Measurements from ENCODE around the gene NTM.
"Not testable (repeated sequence)": the region's sequence is repeated elsewhere in the genome, so short reads cannot be mapped to it uniquely, and the experiment has no call there.

The NTM gene

GRCh38 chr11:131664816-131665215 lies 294.4 kb downstream of the NTM start:
- DNase-seq (ENCODE audit: low read depth in 4 of 4, low spot score in 1 of 4), result no peak

GRCh38 chr11:131665344-131665968 lies 295.0 kb downstream of the NTM start:
- no peak for DNase-seq (ENCODE audit: low read depth in 4 of 4, low spot score in 1 of 4)

DNA sequence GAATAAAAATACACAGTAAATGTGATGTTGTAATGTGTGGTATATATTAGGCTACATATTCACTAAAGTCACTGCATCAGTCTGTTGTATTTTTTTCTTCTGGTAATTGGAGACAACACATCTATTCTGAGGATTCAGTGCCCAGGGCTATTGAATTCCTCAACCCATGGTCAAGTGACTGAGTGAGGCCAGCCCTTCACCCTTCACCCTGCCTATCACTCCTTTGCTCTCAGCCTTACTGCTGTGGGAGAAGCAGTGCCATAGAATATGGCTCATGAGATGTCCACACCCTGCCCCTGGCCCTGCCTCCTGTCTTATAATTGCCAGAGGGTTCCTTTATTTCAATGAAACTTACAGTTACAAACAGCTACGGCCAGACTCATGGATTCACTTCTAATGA lies 295.6 kb downstream of the NTM start:
- no peak for DNase-seq (ENCODE audit: low read depth in 4 of 4, low spot score in 1 of 4)

GRCh38 chr11:131666617-131667016 lies 296.2 kb downstream of the NTM start:
- DNase-seq (ENCODE audit: low read depth in 4 of 4, low spot score in 1 of 4), result no peak

- DNase-seq (ENCODE audit: low read depth in 4 of 4, low spot score in 1 of 4), result no peak
These were observed 297.2 kb downstream of the NTM start for GRCh38 chr11:131667566-131667965.

DNA sequence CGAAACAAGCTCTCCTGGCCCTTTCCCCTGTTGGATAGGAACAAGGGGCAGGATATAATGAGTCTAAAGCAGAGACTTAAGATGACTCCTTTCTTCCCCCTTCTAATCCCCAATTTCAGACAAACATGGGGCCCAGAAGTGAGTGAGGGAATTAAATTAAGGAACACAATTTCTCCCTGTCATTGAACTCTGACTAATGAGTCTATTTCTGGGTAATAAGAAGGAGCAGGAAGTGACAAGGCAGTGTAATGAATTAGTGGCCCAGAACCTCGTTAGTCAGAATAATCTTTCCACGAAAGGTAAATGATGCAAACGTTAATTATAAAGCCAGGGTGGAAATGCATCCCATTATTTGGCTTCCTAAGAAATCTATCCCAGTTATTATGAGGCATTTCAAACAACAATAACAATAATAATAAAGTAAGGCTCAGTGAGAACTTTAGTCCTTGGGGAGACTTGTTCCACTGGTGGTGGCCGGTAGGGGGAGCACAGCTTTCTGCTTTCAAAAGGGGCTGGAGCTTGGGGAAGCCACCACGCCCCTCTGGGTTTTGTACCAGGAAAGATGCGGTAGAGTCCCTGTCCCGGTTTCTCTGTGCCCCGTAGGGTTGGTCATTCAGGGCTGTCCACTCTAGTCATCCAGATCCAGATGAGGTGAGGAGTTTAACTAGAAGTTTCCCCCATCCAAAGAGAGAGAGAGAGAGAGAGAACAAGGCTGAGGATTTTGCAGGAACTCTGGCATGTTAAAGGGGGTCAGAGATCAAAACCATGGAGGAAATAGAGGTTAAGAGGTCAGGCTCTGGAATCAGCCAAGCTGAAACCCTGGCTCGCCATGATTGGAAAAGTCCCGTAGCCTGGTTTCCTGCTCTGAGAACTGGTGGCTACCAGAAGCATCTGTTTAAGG lies 298.3 kb downstream of the NTM start:
- peak in 2 of 4 experiments; percentile 28 to 30 for DNase-seq (ENCODE audit: low read depth in 4 of 4, low spot score in 1 of 4)

GRCh38 chr11:131669401-131669780 lies 299.0 kb downstream of the NTM start:
- no peak for DNase-seq (ENCODE audit: low read depth in 4 of 4, low spot score in 1 of 4)

DNA sequence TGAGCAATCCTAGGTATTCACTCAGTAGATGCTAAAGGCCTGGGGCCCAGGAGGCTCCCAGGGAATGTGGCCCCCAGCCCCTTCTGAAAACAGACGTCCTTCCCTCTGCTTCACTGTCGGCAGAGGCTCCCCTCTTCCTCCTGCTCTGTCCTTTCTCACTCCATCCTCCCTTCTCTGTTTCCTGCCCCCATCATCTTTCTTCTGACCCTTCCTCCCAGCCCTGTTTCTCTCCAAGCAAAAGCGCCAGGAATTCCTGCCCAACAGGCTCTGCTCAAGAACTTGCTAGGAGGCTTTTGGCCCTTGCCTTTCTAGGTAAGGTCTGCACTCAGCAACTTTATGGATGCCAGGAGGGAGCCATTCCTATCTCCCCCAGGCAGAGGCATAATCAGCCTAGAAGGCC lies 300.5 kb downstream of the NTM start:
- DNase-seq (ENCODE audit: low read depth in 4 of 4, low spot score in 1 of 4), result no peak

- DNase-seq (ENCODE audit: low read depth in 4 of 4, low spot score in 1 of 4), result no peak
These were observed 300.9 kb downstream of the NTM start for GRCh38 chr11:131671320-131671719.

- DNase-seq (ENCODE audit: low read depth in 4 of 4, low spot score in 1 of 4), result no peak
These were observed 301.3 kb downstream of the NTM start for GRCh38 chr11:131671734-131672133.

DNA sequence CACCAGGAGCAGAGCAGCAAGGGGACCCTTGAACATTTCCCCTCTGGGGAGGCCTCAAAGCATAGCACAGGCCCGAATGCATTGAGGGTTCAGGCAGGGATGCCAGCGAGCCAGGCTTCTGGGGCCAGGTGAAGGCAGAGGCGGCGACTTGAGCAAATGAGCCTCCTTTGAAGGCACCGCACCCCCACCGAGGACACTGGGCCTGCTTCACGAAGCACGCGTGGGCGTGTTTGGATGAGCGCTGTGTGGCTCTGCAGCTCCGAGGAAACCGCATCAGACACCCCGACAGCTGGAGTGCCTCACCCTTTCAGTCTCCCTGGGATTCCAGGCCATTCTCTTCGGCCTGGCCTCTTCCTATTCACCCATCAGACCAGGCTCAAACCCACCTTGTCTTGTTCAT lies 301.8 kb downstream of the NTM start:
- DNase-seq (ENCODE audit: low read depth in 4 of 4, low spot score in 1 of 4), result no peak

GRCh38 chr11:131674051-131674755 lies 303.8 kb downstream of the NTM start:
- DNase-seq (ENCODE audit: low read depth in 4 of 4, low spot score in 1 of 4), result peak in 1 of 4 experiments; percentile 32

DNA sequence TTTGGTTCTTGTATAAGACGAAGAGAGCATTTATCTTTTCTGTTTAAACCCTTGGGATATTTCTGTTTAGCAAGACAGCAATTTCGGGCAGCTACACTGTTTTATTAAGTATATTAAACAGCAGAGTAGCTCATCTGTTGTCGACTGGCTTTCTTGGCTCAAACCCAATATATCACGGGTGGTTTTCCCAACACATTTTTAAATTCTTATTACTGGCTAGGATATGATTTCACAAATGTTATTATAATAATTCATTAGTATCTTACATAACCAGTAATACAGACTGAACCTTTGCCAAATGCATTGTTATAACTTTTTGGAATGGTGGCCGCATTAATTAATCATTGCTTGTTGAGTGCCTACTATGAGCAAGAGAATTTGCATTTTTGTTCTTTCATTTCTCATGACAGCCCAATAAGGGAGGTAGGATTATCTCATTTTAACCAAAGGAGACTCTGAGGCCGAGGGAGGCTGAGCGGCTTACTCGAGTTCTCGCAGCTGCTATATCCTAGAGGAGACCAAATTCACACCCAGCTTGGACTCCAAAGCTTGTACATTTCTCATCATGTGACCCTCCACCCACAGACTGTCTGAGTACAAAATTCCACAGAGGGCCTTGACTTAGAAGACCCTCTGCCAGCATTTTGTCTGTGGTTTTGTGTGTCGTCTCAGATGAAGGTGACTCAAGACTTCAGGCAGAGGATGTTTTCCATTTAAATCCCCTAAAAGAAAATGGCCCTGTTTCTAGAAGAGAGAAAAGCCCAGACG lies 304.9 kb downstream of the NTM start:
- no peak for DNase-seq (ENCODE audit: low read depth in 4 of 4, low spot score in 1 of 4)

DNA sequence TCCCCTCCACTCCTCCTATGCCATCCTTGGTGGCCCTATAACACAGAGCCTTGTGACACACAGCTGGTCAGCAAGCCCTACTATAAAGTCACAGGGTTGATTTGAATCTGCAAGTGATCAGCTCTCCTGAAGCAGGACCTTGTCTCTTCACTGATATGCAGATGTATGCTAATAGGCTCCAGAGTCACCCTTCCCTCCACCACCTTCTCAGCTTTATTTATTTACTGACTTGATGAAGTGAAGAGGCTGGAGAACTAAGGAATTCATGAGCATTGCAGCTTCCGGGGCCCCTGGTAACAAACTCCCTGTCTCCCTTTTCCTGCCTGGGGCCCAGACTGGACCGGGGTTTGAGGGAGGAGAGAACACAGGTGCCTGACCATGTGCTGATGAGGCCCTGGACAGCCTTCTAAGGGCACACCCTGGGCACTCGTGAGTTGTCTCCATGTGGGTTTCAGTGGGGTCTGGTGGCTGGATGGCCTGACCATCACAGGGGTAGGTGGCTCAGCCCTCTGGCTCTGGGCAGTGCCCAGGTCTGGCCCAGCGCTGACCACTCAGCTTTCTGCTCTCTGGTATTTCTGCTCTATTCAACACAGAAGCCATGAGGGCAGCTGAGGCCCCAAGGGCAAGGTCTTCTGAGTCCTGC lies 307.5 kb downstream of the NTM start:
- no peak for DNase-seq (ENCODE audit: low read depth in 4 of 4, low spot score in 1 of 4)

- no peak for DNase-seq (ENCODE audit: low read depth in 4 of 4, low spot score in 1 of 4)
These were observed 308.4 kb downstream of the NTM start for GRCh38 chr11:131678658-131679340.

DNA sequence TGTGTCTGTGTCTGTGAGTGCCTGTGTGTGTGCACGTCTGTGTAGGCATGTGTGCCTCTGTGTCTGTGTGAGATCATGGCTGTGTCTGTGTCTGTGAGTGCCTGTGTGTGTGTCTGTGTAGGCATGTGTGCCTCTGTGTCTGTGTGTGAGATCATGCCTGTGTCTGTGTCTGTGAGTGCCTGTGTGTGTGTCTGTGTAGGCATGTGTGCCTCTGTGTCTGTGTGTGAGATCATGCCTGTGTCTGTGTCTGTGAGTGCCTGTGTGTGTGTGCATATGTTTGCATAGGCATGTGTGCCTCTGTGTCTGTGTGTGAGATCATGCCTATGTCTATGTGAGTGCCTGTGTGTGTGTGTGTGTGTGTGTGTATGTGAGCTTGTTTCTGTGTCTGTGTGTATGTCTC lies 310.0 kb downstream of the NTM start:
- not testable (repeated sequence) for DNase-seq (ENCODE audit: low read depth in 4 of 4, low spot score in 1 of 4)

- DNase-seq (ENCODE audit: low read depth in 4 of 4, low spot score in 1 of 4), result no peak
These were observed 311.5 kb downstream of the NTM start for GRCh38 chr11:131681920-131682319.

DNA sequence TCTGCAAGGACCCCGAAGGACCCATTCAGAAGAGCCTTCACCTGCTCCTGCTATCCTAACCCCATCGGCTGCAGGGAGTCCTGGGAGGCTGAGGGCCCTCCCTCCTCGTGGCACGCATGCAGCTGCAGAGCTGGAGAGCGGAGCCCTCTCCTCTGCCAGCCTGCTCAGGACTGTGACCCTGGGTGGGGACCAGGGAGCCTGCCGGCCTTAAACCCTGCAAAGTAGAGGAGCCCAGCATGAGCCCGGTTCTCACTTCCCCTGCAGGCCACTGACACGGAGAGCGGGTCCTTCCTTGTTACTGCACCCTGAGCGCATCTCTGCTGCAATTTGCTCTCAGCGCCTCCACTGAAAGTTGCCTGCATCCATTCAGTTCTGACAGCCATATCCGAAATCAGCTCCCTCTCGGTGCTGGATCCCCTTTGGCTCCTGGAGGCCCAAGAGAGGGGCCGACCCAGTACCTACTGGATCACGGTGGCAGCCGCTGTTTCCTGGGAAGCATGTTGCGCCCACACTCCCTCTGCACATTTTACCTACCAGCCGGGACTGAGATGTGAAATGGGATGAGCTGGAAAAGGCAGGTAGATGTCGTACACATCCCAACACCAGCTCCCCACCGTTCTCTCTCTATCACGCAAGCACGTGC lies 312.1 kb downstream of the NTM start:
- no peak for DNase-seq (ENCODE audit: low read depth in 4 of 4, low spot score in 1 of 4)

DNA sequence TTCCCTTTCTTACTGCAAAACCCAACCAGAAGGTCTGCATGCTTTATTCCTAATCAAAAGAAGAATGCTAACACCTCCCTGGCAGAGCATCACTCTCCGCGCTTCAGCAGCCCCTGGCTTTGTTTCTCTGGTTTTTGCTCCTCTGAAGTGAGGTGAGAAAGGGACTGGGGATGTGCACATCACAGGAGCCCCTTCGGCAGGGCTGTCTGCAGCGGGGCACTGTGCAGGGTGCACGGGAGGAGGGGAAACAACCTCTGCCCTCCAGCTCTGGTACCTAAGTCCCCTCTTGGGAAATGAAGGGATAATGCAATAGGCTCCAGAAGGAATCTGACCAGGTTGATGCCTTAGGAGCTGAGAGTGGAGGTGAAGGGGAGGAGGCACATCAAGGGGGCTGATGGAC lies 312.7 kb downstream of the NTM start:
- no peak for DNase-seq (ENCODE audit: low read depth in 4 of 4, low spot score in 1 of 4)

GRCh38 chr11:131683666-131684065 lies 313.3 kb downstream of the NTM start:
- DNase-seq (ENCODE audit: low read depth in 4 of 4, low spot score in 1 of 4), result no peak
